Ishikawa (cell line): ENCODE data around the gene NXPH2.

Source experiments
- EGR1 ChIP-seq: IDR thresholded peaks from 2 replicates; pipeline ENCODE4 v1.6.1; 2012
- RAD21 ChIP-seq: IDR thresholded peaks from 2 replicates; pipeline ENCODE4 v1.6.1; 2012; ENCODE audit warnings: low read depth
- USF1 ChIP-seq: IDR thresholded peaks from 2 replicates; pipeline ENCODE4 v1.6.1; 2012

- no peak for TF ChIP-seq USF1
- no peak for TF ChIP-seq EGR1
- no peak for TF ChIP-seq RAD21
Measured at GRCh38 chr2:138767101-138767500, 13.1 kb downstream of the NXPH2 start.
